Heart right ventricle (tissue), 16 donors: ENCODE data around the gene CFAP126. TPM values are rescaled to one million over a fixed set of nuclear protein-coding genes. Genes with fewer than 3 reads are reported as not detected.
"Not testable (repeated sequence)": the region's sequence is repeated elsewhere in the genome, so short reads cannot be mapped to it uniquely, and the experiment has no call there.

ENCODE experiments used
- ATAC-seq, 8 donors: fragments of 200-7000 bp; cut with Tn5 transposase; one replicate each; pipeline ENCODE4 v1.9.1; 2020; ENCODE audit warnings: mild to moderate bottlenecking in 8 of 8, moderate library complexity in 8 of 8, moderate number of reproducible peaks in 1 of 8
- DNase-seq, 2 donors: peaks; one replicate each; pipeline ENCODE4 v3.0.0-alpha.2; 2020
- H3K27ac ChIP-seq, 10 donors: fragments of 200-600 bp; sonication (generic) in 2 of 10; one replicate each; pipeline versions ENCODE4 v1.5.0 to v1.8.0; 2020 to 2022; ENCODE audit warnings: mild to moderate bottlenecking in 3 of 10
- H3K27me3 ChIP-seq, 7 donors: fragments of 200-600 bp; one replicate each; pipeline ENCODE4 v1.8.0; 2021 to 2022; ENCODE audit warnings: mild to moderate bottlenecking in 2 of 7
- H3K36me3 ChIP-seq, 9 donors: fragments of 200-600 bp; sonication (generic) in 1 of 9; one replicate each; pipeline versions ENCODE4 v1.5.0 to v1.8.0; 2020 to 2022; ENCODE audit warnings: mild to moderate bottlenecking in 2 of 9
- H3K4me1 ChIP-seq, 9 donors: fragments of 200-600 bp; sonication (generic) in 1 of 9; one replicate each; pipeline versions ENCODE4 v1.5.0 to v1.8.0; 2020 to 2022; ENCODE audit warnings: mild to moderate bottlenecking in 4 of 9
- H3K4me3 ChIP-seq, 10 donors: fragments of 200-600 bp; sonication (generic) in 2 of 10; one replicate each; pipeline versions ENCODE4 v1.5.0 to v1.8.0; 2020 to 2022; ENCODE audit warnings: mild to moderate bottlenecking in 7 of 10, moderate library complexity in 2 of 10
- H3K9me3 ChIP-seq, 11 donors: fragments of 200-600 bp in 10 of 11; sonication (generic) in 2 of 11; one replicate each; pipeline versions ENCODE4 v1.5.0 to v1.8.0; 2013 to 2022; ENCODE audit warnings: mild to moderate bottlenecking in 2 of 11, control low read depth in 1 of 11, moderate library complexity in 1 of 11
- CTCF ChIP-seq, 9 donors: fragments of 200-600 bp; sonication (generic) in 2 of 9; IDR thresholded peaks; one replicate each; pipeline versions ENCODE4 v1.5.0 to v1.8.0; 2021 to 2022; ENCODE audit warnings: antibody characterized with exemption in 9 of 9, mild to moderate bottlenecking in 5 of 9, moderate library complexity in 1 of 9
- WGBS, 2 donors: extraction: QIAGEN DNeasy Blood & Tissue Kit; methylation state at CpG; one replicate each; pipeline ENCODE4 v1.1.7; 2013; ENCODE audit warnings: inconsistent platforms in 1 of 2; 5-methylcytosine and 5-hydroxymethylcytosine counted together
- intact Hi-C, 10 donors: fragments of 100-400 bp; cut with DNase I; formaldehyde crosslinking; loops; one replicate each; pipeline versions ENCODE4 v1.11.1 to v1.14.2; 2022
- polyA plus RNA-seq, 2 donors: library from polyadenylated mRNA; stranded (reverse); fragments of 200-250 nt; gene quantifications; one replicate each; pipeline ENCODE4 v1.2.3, GENCODE V29; 2013
- total RNA-seq, 10 donors: library from RNA; stranded (reverse); fragmentation: NEBNext Ultra II Directional in 3 of 10; extraction: Animal tissue kit (Norgen Biotek cat#: 25700) in 3 of 10; gene quantifications; one replicate each; pipeline versions ENCODE4 v1.2.1 to v1.2.4, GENCODE V29; 2021 to 2023
- donor health status: Arrhythmogenic right ventricular cardiomyopathy.
- donor health status: ischemic (EF 13 %, LVEDD 7.1; RV severe dilation, severe dysfunction).
- donor health status: healthy with polysubstance abuse.
- donor health status: DM: no; HTN: yes; CAD: no.
- donor health status: DM: no; HTN: no; CAD: no.
- donor health status: ischemic (EF 25% LVEDD 6.9; RV normal size, moderate dysfunction).
- donor health status: ischemic (EF 25% LVEDD 5.7; RV mildly dilated, moderate dysfunction).
- donor health status: healthy.
- donor health status: DM: yes; HTN: yes; CAD: no.
- donor health status: Ischemic cardiomyopathy.
- donor health status: ischemic (EF 35%, LVEDD 5.7; RV mildly dilated, moderate dysfunction).
- donor health status: nonischemic (EF 11% LVEDD 7.7; RV severe dilation, severe dysfunction).
- donor health status: DM: yes; HTN: yes; CAD: no.
- donor health status: PGD.
- donor health status: ischemic (EF 29% LVEDD 5.4; RV normal size, mild dysfunction).
- donor health status: nonischemic (EF 23%, LVEDD 6.1; RV moderate dilation, normal function).

Gene CFAP126
- total and polyA plus RNA-seq, 12 donors, result not detected

GRCh38 chr1:161391611-161392010 lies 23.9 kb upstream of the CFAP126 start:
- no peak for ATAC-seq
- Histone ChIP-seq H3K9me3 (no peaks in the 10 kb centered on the region), H3K4me3 (no peak overlapping the region), H3K27ac (no peak overlapping the region), H3K36me3 (no peaks in the 10 kb centered on the region), H3K4me1 (peaks cover 0 to 23% (median 9%) of the 10 kb centered on the region in 9 donors), H3K27me3 (no peaks in the 10 kb centered on the region)
- TF ChIP-seq CTCF (IDR thresholded peaks at IDR 0.05), result no peak
- WGBS, 2 donors, result 92 to 94% methylated on average over 8 of the region's 8 CpGs
- intact Hi-C loops, result loop anchor here in 1 of 10 donors (10.0 kb wide), 1 partner anchor 353 kb away; the partner anchor contains the start of gene DUSP12
- no peak for DNase-seq

- ATAC-seq, H3K36me3 ChIP-seq, H3K9me3 ChIP-seq, DNase-seq, H3K27me3 ChIP-seq: not testable (repeated sequence)
- Histone ChIP-seq H3K4me3 (peak overlapping the region in 1 of 10 donors; percentile 77), H3K4me1 (peaks cover 0 to 28% (median 9%) of the 10 kb centered on the region in 9 donors), H3K27ac (peak overlapping the region in 2 of 10 donors; percentile 88 to 95)
- WGBS, 2 donors, result 94 to 95% methylated on average over 7 of the region's 7 CpGs
- intact Hi-C loops, result loop anchor here in 1 of 10 donors (10.0 kb wide), 1 partner anchor 354 kb away; the partner anchor contains the start of gene DUSP12
Observed at GRCh38 chr1:161391136-161391535, 23.5 kb upstream of the CFAP126 start.

GRCh38 chr1:161390559-161390858 lies 22.8 kb upstream of the CFAP126 start:
- intact Hi-C loops, result loop anchor here in 3 of 10 donors (1.0 to 10.0 kb wide), 2 partner anchors 9 to 354 kb away; partner anchors contain the start of gene DUSP12 (in 1 of the 3)
- Histone ChIP-seq H3K4me1 (peaks cover 0 to 33% (median 9%) of the 10 kb centered on the region in 9 donors), H3K36me3 (no peaks in the 10 kb centered on the region), H3K4me3 (peak overlapping the region; percentile 51 to 81 (median 70)), H3K27ac (peak overlapping the region; percentile 60 to 97 (median 88)), H3K9me3 (no peaks in the 10 kb centered on the region), H3K27me3 (no peaks in the 10 kb centered on the region)
- no peak for DNase-seq
- TF ChIP-seq CTCF (IDR thresholded peaks at IDR 0.05), result no peak
- no peak for ATAC-seq
- WGBS, 2 donors, result 6% methylated on average over 13 of the region's 13 CpGs

GRCh38 chr1:161389691-161390558 lies 22.2 kb upstream of the CFAP126 start:
- peak; percentile 98 to 99 for DNase-seq
- H3K36me3 ChIP-seq, result no peaks in the 10 kb centered on the region
- peak overlapping the region; percentile 68 to 99 (median 92) for H3K27ac ChIP-seq
- H3K9me3 ChIP-seq, result no peaks in the 10 kb centered on the region
- TF ChIP-seq CTCF (IDR thresholded peaks at IDR 0.05), result no peak
- H3K4me1 ChIP-seq, result peaks cover 0 to 33% (median 9%) of the 10 kb centered on the region in 9 donors
- WGBS, 2 donors, result 1% methylated on average over 74 to 77 of the region's 79 CpGs
- ATAC-seq, result peak; percentile 95 to 97 (median 96)
- peak overlapping the region; percentile 51 to 81 (median 70) for H3K4me3 ChIP-seq
- intact Hi-C loops, result loop anchor here in 7 of 10 donors (1.0 to 10.0 kb wide), 5 partner anchors 9 to 355 kb away; partner anchors contain the start of genes ADAMTS4 (in 4 of the 7), APOA2 (in 1 of the 7), DUSP12 (in 1 of the 7) and TOMM40L (in 1 of the 7)
- no peaks in the 10 kb centered on the region for H3K27me3 ChIP-seq

- not testable (repeated sequence) for DNase-seq, H3K36me3 ChIP-seq, ATAC-seq, H3K27me3 ChIP-seq, H3K9me3 ChIP-seq
- peaks cover 0 to 33% (median 9%) of the 10 kb centered on the region in 9 donors for H3K4me1 ChIP-seq
- peak overlapping the region; percentile 68 to 99 (median 92) for H3K27ac ChIP-seq
- peak overlapping the region in 9 of 10 donors; percentile 24 to 77 (median 57) for H3K4me3 ChIP-seq
- intact Hi-C loops, result loop anchor here in 5 of 10 donors (5.0 to 10.0 kb wide), 3 partner anchors 164 to 197 kb away; partner anchors contain the start of genes ADAMTS4 (in 4 of the 5), APOA2 (in 1 of the 5) and TOMM40L (in 1 of the 5)
- 76 to 78% methylated on average over 16 of the region's 16 CpGs for WGBS, 2 donors
Observed at GRCh38 chr1:161389158-161389557, 21.5 kb upstream of the CFAP126 start.
